NCI-H1417 treated with DMSO at 0.1 percent for 48 hours (cell line): Measurements from ENCODE around the gene GRIK4.
"Not testable (repeated sequence)": the region's sequence is repeated elsewhere in the genome, so short reads cannot be mapped to it uniquely, and the experiment has no call there.

Experiments
- DNase-seq: peaks from one replicate; lab custom pipeline; 2025; lab: John Stamatoyannopoulos, UW

The GRIK4 gene

GRCh38 chr11:120784566-120785251, 273.2 kb downstream of the GRIK4 start:
- DNase-seq, result no peak

- no peak for DNase-seq
Measured at GRCh38 chr11:120785576-120785975, 274.0 kb downstream of the GRIK4 start.

- no peak for DNase-seq
Measured at GRCh38 chr11:120786206-120786735, 274.7 kb downstream of the GRIK4 start.

- not testable (repeated sequence) for DNase-seq
Measured at GRCh38 chr11:120787224-120787623, 275.7 kb downstream of the GRIK4 start.

GRCh38 chr11:120789391-120789790, 277.8 kb downstream of the GRIK4 start:
- DNase-seq, result no peak

- no peak for DNase-seq
Measured at GRCh38 chr11:120792306-120792705, 280.8 kb downstream of the GRIK4 start.

GRCh38 chr11:120793150-120793549, 281.6 kb downstream of the GRIK4 start:
- no peak for DNase-seq

GRCh38 chr11:120793806-120794479, 282.4 kb downstream of the GRIK4 start:
- DNase-seq, result no peak

GRCh38 chr11:120794748-120795147, 283.2 kb downstream of the GRIK4 start:
- DNase-seq, result no peak

GRCh38 chr11:120795185-120795584, 283.6 kb downstream of the GRIK4 start:
- DNase-seq, result no peak

- no peak for DNase-seq
Measured at GRCh38 chr11:120797143-120797542, 285.6 kb downstream of the GRIK4 start.

- DNase-seq, result no peak
Measured at GRCh38 chr11:120798854-120799253, 287.3 kb downstream of the GRIK4 start.

- DNase-seq, result no peak
Measured at GRCh38 chr11:120800206-120800605, 288.7 kb downstream of the GRIK4 start.

GRCh38 chr11:120801801-120802689, 290.5 kb downstream of the GRIK4 start:
- no peak for DNase-seq

GRCh38 chr11:120805960-120806555, 294.5 kb downstream of the GRIK4 start:
- DNase-seq, result no peak

- DNase-seq, result no peak
Measured at GRCh38 chr11:120807414-120808150, 296.0 kb downstream of the GRIK4 start.

GRCh38 chr11:120808616-120809050, 297.1 kb downstream of the GRIK4 start:
- DNase-seq, result no peak

GRCh38 chr11:120810251-120810650, 298.7 kb downstream of the GRIK4 start:
- DNase-seq, result no peak

- DNase-seq, result no peak
Measured at GRCh38 chr11:120811199-120811598, 299.7 kb downstream of the GRIK4 start.

- DNase-seq, result no peak
Measured at GRCh38 chr11:120811731-120812130, 300.2 kb downstream of the GRIK4 start.
